Heart right ventricle (tissue), 16 donors: Measurements from ENCODE around the gene KRI1. TPM values are rescaled to one million over a fixed set of nuclear protein-coding genes. Genes with fewer than 3 reads are reported as not detected.

ENCODE experiments used
- ATAC-seq, 8 donors: fragments of 200-7000 bp; cut with Tn5 transposase; one replicate each; pipeline ENCODE4 v1.9.1; 2020; ENCODE audit warnings: mild to moderate bottlenecking in 8 of 8, moderate library complexity in 8 of 8, moderate number of reproducible peaks in 1 of 8
- DNase-seq, 2 donors: peaks; one replicate each; pipeline ENCODE4 v3.0.0-alpha.2; 2020
- H3K27ac ChIP-seq, 10 donors: fragments of 200-600 bp; sonication (generic) in 2 of 10; one replicate each; pipeline versions ENCODE4 v1.5.0 to v1.8.0; 2020 to 2022; ENCODE audit warnings: mild to moderate bottlenecking in 3 of 10
- H3K27me3 ChIP-seq, 7 donors: fragments of 200-600 bp; one replicate each; pipeline ENCODE4 v1.8.0; 2021 to 2022; ENCODE audit warnings: mild to moderate bottlenecking in 2 of 7
- H3K36me3 ChIP-seq, 9 donors: fragments of 200-600 bp; sonication (generic) in 1 of 9; one replicate each; pipeline versions ENCODE4 v1.5.0 to v1.8.0; 2020 to 2022; ENCODE audit warnings: mild to moderate bottlenecking in 2 of 9
- H3K4me1 ChIP-seq, 9 donors: fragments of 200-600 bp; sonication (generic) in 1 of 9; one replicate each; pipeline versions ENCODE4 v1.5.0 to v1.8.0; 2020 to 2022; ENCODE audit warnings: mild to moderate bottlenecking in 4 of 9
- H3K4me3 ChIP-seq, 10 donors: fragments of 200-600 bp; sonication (generic) in 2 of 10; one replicate each; pipeline versions ENCODE4 v1.5.0 to v1.8.0; 2020 to 2022; ENCODE audit warnings: mild to moderate bottlenecking in 7 of 10, moderate library complexity in 2 of 10
- H3K9me3 ChIP-seq, 11 donors: fragments of 200-600 bp in 10 of 11; sonication (generic) in 2 of 11; one replicate each; pipeline versions ENCODE4 v1.5.0 to v1.8.0; 2013 to 2022; ENCODE audit warnings: mild to moderate bottlenecking in 2 of 11, control low read depth in 1 of 11, moderate library complexity in 1 of 11
- WGBS, 2 donors: extraction: QIAGEN DNeasy Blood & Tissue Kit; methylation state at CpG; one replicate each; pipeline ENCODE4 v1.1.7; 2013; ENCODE audit warnings: inconsistent platforms in 1 of 2; 5-methylcytosine and 5-hydroxymethylcytosine counted together
- intact Hi-C, 10 donors: fragments of 100-400 bp; cut with DNase I; formaldehyde crosslinking; loops; one replicate each; pipeline versions ENCODE4 v1.11.1 to v1.14.2; 2022
- polyA plus RNA-seq, 2 donors: library from polyadenylated mRNA; stranded (reverse); fragments of 200-250 nt; gene quantifications; one replicate each; pipeline ENCODE4 v1.2.3, GENCODE V29; 2013
- total RNA-seq, 10 donors: library from RNA; stranded (reverse); fragmentation: NEBNext Ultra II Directional in 3 of 10; extraction: Animal tissue kit (Norgen Biotek cat#: 25700) in 3 of 10; gene quantifications; one replicate each; pipeline versions ENCODE4 v1.2.1 to v1.2.4, GENCODE V29; 2021 to 2023
- TF ChIP-seq, protein P1 (sequence below), 9 donors: fragments of 200-600 bp; sonication (generic) in 2 of 9; IDR thresholded peaks; one replicate each; pipeline versions ENCODE4 v1.5.0 to v1.8.0; 2021 to 2022; ENCODE audit warnings: antibody characterized with exemption in 9 of 9, mild to moderate bottlenecking in 5 of 9, moderate library complexity in 1 of 9
- donor health status: Arrhythmogenic right ventricular cardiomyopathy.
- donor health status: ischemic (EF 13 %, LVEDD 7.1; RV severe dilation, severe dysfunction).
- donor health status: healthy with polysubstance abuse.
- donor health status: DM: no; HTN: yes; CAD: no.
- donor health status: DM: no; HTN: no; CAD: no.
- donor health status: ischemic (EF 25% LVEDD 6.9; RV normal size, moderate dysfunction).
- donor health status: ischemic (EF 25% LVEDD 5.7; RV mildly dilated, moderate dysfunction).
- donor health status: healthy.
- donor health status: DM: yes; HTN: yes; CAD: no.
- donor health status: Ischemic cardiomyopathy.
- donor health status: ischemic (EF 35%, LVEDD 5.7; RV mildly dilated, moderate dysfunction).
- donor health status: nonischemic (EF 11% LVEDD 7.7; RV severe dilation, severe dysfunction).
- donor health status: DM: yes; HTN: yes; CAD: no.
- donor health status: PGD.
- donor health status: ischemic (EF 29% LVEDD 5.4; RV normal size, mild dysfunction).
- donor health status: nonischemic (EF 23%, LVEDD 6.1; RV moderate dilation, normal function).

The KRI1 gene
- total and polyA plus RNA-seq, 12 donors: 8.4 to 17.5 (median 10.7) TPM

DNA sequence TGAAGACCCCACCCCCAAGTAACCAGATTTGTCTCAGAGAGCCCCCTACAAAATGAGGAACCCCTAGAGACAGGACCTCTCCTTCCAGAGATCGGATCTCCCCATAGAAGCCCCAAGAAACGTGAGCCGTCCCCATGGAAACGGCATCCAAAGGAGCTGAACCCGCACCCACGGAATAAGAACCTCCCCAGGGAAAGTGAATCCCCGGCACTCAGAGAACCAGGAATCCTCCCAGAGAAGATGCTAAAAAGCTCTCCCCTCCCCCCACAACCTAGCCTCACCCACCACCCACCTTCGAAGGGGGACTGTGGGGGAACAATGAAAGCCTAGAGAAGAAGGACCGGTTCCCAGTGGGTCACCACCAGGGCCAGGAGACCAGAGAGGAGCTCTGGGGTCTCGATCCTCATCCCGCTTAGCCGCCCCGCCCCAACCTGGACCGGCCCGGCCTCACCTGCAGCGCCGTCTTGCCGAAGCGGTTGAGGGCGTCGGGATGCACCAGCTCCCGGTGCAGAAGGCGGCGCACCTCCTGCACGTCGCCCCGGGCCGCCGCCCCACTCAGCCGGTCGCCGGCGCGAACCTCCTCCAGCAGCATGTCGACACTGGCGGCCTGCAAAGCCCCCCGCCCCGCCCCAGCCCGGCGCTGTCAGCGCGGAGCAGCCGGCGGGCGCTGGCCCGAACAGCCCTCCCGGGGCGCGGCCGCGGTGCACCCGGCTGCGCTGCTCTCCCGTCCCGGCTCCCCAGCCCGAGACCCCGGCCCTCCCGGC lies 2.4 kb upstream of the KRI1 start:
- Histone ChIP-seq H3K4me1 (peaks cover 4 to 53% (median 45%) of the 10 kb centered on the region in 9 donors), H3K9me3 (no peaks in the 10 kb centered on the region), H3K4me3 (peak overlapping the region; percentile 40 to 94 (median 74)), H3K27ac (peak overlapping the region; percentile 51 to 94 (median 86)), H3K27me3 (no peaks in the 10 kb centered on the region), H3K36me3 (peaks cover 0 to 9% (median 0%) of the 10 kb centered on the region in 9 donors)
- peak in 1 of 2 donors; percentile 26 for DNase-seq
- 3 to 4% methylated on average over 47 to 58 of the region's 58 CpGs for WGBS, 2 donors
- intact Hi-C loops: loop anchor here in 6 of 10 donors (5.0 to 10.0 kb wide), 5 partner anchors 63 to 163 kb away; partner anchors contain the start of genes KEAP1 (in 5 of the 6), ILF3 (in 2 of the 6) and CDC37 (in 1 of the 6)
- TF ChIP-seq, protein P1, sequence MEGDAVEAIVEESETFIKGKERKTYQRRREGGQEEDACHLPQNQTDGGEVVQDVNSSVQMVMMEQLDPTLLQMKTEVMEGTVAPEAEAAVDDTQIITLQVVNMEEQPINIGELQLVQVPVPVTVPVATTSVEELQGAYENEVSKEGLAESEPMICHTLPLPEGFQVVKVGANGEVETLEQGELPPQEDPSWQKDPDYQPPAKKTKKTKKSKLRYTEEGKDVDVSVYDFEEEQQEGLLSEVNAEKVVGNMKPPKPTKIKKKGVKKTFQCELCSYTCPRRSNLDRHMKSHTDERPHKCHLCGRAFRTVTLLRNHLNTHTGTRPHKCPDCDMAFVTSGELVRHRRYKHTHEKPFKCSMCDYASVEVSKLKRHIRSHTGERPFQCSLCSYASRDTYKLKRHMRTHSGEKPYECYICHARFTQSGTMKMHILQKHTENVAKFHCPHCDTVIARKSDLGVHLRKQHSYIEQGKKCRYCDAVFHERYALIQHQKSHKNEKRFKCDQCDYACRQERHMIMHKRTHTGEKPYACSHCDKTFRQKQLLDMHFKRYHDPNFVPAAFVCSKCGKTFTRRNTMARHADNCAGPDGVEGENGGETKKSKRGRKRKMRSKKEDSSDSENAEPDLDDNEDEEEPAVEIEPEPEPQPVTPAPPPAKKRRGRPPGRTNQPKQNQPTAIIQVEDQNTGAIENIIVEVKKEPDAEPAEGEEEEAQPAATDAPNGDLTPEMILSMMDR (IDR thresholded peaks at IDR 0.05): no peak
- ATAC-seq: no peak

DNA sequence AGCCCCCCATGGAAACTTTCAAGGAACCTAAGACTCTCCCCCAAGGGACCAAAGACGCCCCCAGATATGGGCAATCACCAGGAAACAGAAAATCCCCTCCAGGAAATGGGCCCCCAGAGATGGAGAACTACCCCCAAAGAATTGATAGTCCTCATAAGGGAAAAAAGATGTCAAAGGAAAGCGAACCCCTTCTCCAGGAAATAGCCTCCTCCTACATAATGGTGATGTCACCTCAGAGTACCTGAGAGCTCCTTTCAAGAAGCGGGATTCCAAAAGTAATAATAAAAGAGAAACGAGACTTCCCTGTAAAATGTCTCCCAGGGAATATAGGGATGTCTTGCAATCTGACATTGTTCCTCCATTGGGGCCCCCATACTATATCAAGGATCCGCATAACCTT lies 1.8 kb upstream of the KRI1 start:
- TF ChIP-seq, protein P1 (IDR thresholded peaks at IDR 0.05): no peak
- H3K27me3 ChIP-seq: no peaks in the 10 kb centered on the region
- DNase-seq (no peak), ATAC-seq (no peak)
- H3K4me3 ChIP-seq: peak overlapping the region in 9 of 10 donors; percentile 71 to 94 (median 75)
- H3K27ac ChIP-seq: peak overlapping the region in 8 of 10 donors; percentile 86 to 94 (median 90)
- H3K36me3 ChIP-seq: peaks cover 0 to 12% (median 0%) of the 10 kb centered on the region in 9 donors
- 40 to 51% methylated on average over 5 of the region's 5 CpGs for WGBS, 2 donors
- intact Hi-C loops: loop anchor here in 6 of 10 donors (5.0 to 10.0 kb wide), 5 partner anchors 63 to 163 kb away; partner anchors contain the start of genes KEAP1 (in 5 of the 6), ILF3 (in 2 of the 6) and CDC37 (in 1 of the 6)
- H3K4me1 ChIP-seq: peaks cover 4 to 52% (median 45%) of the 10 kb centered on the region in 9 donors
- H3K9me3 ChIP-seq: no peaks in the 10 kb centered on the region

DNA sequence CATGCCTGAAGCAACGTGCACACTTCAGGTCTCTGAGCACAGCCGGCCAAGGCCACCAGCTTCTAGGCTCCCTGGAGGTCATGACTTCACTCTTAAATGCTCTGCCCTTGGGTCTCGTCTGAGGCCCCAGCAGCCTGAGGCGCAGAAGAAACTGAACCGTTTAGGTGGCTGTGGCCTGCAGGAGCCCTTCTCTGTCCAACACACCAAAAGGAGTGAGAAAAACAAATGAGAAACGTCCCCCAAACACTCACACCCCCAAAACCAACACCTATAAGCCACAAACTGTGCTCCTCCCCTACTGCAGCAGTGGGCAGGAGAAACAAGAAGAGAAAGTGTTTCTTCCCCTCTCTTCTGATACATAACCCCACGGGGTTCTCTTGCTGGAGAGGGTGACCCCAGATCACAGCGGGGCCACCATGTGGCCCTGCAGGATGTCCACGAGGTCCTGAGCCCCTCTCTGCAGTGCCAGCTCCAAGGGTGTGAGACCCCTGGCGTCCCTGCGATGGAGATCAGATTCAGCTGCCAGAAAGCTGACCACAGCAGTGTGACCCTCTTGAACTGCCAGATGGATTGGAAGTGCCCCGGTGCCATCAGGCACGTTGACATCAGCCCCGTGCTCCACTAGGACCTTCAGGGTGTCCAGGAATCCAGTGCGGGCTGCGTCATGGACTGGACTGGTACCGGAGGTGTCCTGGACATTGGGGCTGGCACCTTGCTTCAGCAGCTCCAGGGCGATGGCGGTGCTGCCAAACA lies 1.0 kb upstream of the KRI1 start:
- intact Hi-C loops: loop anchor here in 6 of 10 donors (5.0 to 10.0 kb wide), 5 partner anchors 62 to 162 kb away; partner anchors contain the start of genes KEAP1 (in 5 of the 6), ILF3 (in 2 of the 6) and CDC37 (in 1 of the 6)
- peaks cover 4 to 45% (median 39%) of the 10 kb centered on the region in 9 donors for H3K4me1 ChIP-seq
- 60 to 63% methylated on average over 19 of the region's 19 CpGs for WGBS, 2 donors
- H3K27ac ChIP-seq: peak overlapping the region; percentile 34 to 94 (median 87)
- TF ChIP-seq, protein P1 (IDR thresholded peaks at IDR 0.05): no peak
- H3K9me3 ChIP-seq: no peaks in the 10 kb centered on the region
- ATAC-seq (no peak), DNase-seq (no peak)
- peak overlapping the region in 9 of 10 donors; percentile 4 to 94 (median 84) for H3K4me3 ChIP-seq
- no peaks in the 10 kb centered on the region for H3K27me3 ChIP-seq
- peaks cover 0 to 20% (median 0%) of the 10 kb centered on the region in 9 donors for H3K36me3 ChIP-seq

DNA sequence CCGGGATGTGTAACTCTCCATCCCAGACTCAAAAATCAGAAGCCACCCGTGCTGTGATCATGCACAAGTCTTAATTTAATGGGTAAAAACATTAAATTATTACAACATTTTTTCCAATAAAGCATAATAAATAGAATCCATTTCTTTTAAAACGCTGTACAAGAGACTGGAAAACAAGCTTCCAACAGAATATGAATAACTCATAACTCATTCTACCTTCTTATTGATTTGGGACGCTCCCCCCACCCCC lies 523 bp upstream of the KRI1 start:
- Histone ChIP-seq H3K36me3 (peaks cover 0 to 23% (median 0%) of the 10 kb centered on the region in 9 donors), H3K4me3 (peak overlapping the region; percentile 4 to 94 (median 84)), H3K4me1 (peaks cover 4 to 45% (median 39%) of the 10 kb centered on the region in 9 donors), H3K27ac (peak overlapping the region; percentile 34 to 94 (median 87)), H3K27me3 (no peaks in the 10 kb centered on the region), H3K9me3 (no peaks in the 10 kb centered on the region)
- ATAC-seq (no peak), DNase-seq (no peak)
- intact Hi-C loops: loop anchor here in 6 of 10 donors (5.0 to 10.0 kb wide), 5 partner anchors 62 to 162 kb away; partner anchors contain the start of genes KEAP1 (in 5 of the 6), ILF3 (in 2 of the 6) and CDC37 (in 1 of the 6)
- WGBS, 2 donors: 13 to 16% methylated on average over 4 of the region's 4 CpGs
- TF ChIP-seq, protein P1 (IDR thresholded peaks at IDR 0.05): no peak
